Keratinocyte (primary cell): ENCODE results near the gene EPM2AIP1. TPM values are rescaled to one million over a fixed set of nuclear protein-coding genes. Genes with fewer than 3 reads are reported as not detected.

Experiments used
- DNase-seq: peaks from one replicate; pipeline ENCODE4 v3.0.0-alpha.2; 2011; ENCODE audit warnings: low read depth, missing footprints, low spot score
- FAIRE-seq: peaks from 2 replicates; lab custom pipeline; 2011; peaks lifted over from hg19 to GRCh38; lab: Jason Lieb, UNC
- H2AFZ ChIP-seq: 2 replicates; pipeline ENCODE4 v1.6.0; 2012; ENCODE audit warnings: low read length, control low read depth, inconsistent platforms; ENCODE audit not compliant: control insufficient read depth
- H3K27ac ChIP-seq: 2 replicates; pipeline ENCODE4 v1.5.1; 2011; ENCODE audit warnings: low read length; ENCODE audit not compliant: control insufficient read depth, insufficient read depth
- H3K27me3 ChIP-seq: 3 replicates; pipeline ENCODE4 v1.6.0; 2011; ENCODE audit warnings: low read length; ENCODE audit not compliant: control insufficient read depth, insufficient read depth; ENCODE audit errors: extremely low read depth
- H3K36me3 ChIP-seq, 2 experiments: 2 replicates in 1 of 2; 3 replicates in 1 of 2; pipeline ENCODE4 v1.5.1; 2011; ENCODE audit warnings: low read length in 2 of 2, mild to moderate bottlenecking in 1 of 2; ENCODE audit not compliant: control insufficient read depth in 2 of 2, insufficient read depth in 2 of 2; ENCODE audit errors: extremely low read depth in 1 of 2
- H3K4me1 ChIP-seq: 3 replicates; pipeline ENCODE4 v1.5.1; 2011; ENCODE audit warnings: low read length; ENCODE audit not compliant: control insufficient read depth, insufficient read depth; ENCODE audit errors: extremely low read depth
- H3K4me2 ChIP-seq: 3 replicates; pipeline ENCODE4 v1.6.0; 2011; ENCODE audit warnings: low read depth, low read length; ENCODE audit not compliant: control insufficient read depth, insufficient read depth; ENCODE audit errors: extremely low read depth
- H3K4me3 ChIP-seq, 3 experiments: fragments of 200-600 bp in 1 of 3; sonication (generic) in 1 of 3; 2 replicates in 2 of 3; 3 replicates in 1 of 3; pipeline ENCODE4 v1.5.1; 2011 to 2016; ENCODE audit warnings: low read length in 3 of 3, mild to moderate bottlenecking in 3 of 3, control low read depth in 2 of 3, inconsistent platforms in 1 of 3, low read depth in 1 of 3, mixed read lengths in 1 of 3, mixed run types in 1 of 3, moderate library complexity in 1 of 3; ENCODE audit not compliant: control insufficient read depth in 2 of 3, insufficient read depth in 2 of 3; ENCODE audit errors: extremely low read depth in 1 of 3
- H3K79me2 ChIP-seq: 2 replicates; pipeline ENCODE4 v1.6.0; 2012; ENCODE audit warnings: low read length; ENCODE audit not compliant: control insufficient read depth, insufficient read depth
- H3K9ac ChIP-seq: 3 replicates; pipeline ENCODE4 v1.6.0; 2011; ENCODE audit warnings: low read length; ENCODE audit not compliant: control insufficient read depth, insufficient read depth; ENCODE audit errors: extremely low read depth
- H3K9me1 ChIP-seq: 3 replicates; pipeline ENCODE4 v1.6.0; 2011; ENCODE audit warnings: low read length; ENCODE audit not compliant: control insufficient read depth, insufficient read depth; ENCODE audit errors: extremely low read depth
- H3K9me3 ChIP-seq: 2 replicates; pipeline ENCODE4 v1.5.1; 2012; ENCODE audit warnings: low read depth, low read length; ENCODE audit not compliant: control insufficient read depth
- H4K20me1 ChIP-seq: 3 replicates; pipeline ENCODE4 v1.6.0; 2011; ENCODE audit warnings: low read length; ENCODE audit not compliant: control insufficient read depth, insufficient read depth; ENCODE audit errors: extremely low read depth
- EZH2 ChIP-seq: IDR thresholded peaks from one replicate; pipeline ENCODE4 v1.6.1; 2012; ENCODE audit warnings: inconsistent platforms, mild to moderate bottlenecking, low read length, moderate library complexity
- dilution Hi-C: fragments of 300-500 bp; cut with MboI; formaldehyde crosslinking; loops from one replicate; pipeline ENCODE4 v1.7.0; 2020; ENCODE audit warnings: low sequenced_read_pairs; ENCODE audit not compliant: extremely low pct_ligation_motif_present
- polyA plus RNA-seq, 5 experiments: library from polyadenylated mRNA; depleted of rRNA in 3 of 5; stranded (reverse) in 3 of 5; stranded (forward) in 1 of 5; unstranded in 1 of 5; fragments of >200 nt; gene quantifications; 1 replicate in 1 of 5; 2 replicates in 3 of 5; 3 replicates in 1 of 5; pipeline versions ENCODE4 v1.2.1 to v1.2.3, GENCODE V29; 2011 to 2012; ENCODE audit warnings: missing spikeins in 2 of 5, low read depth in 1 of 5, low replicate concordance in 1 of 5
- TF ChIP-seq, protein P1 (sequence below), 3 experiments: IDR thresholded peaks in 1 of 3; conservative IDR thresholded peaks in 1 of 3; optimal IDR thresholded peaks in 1 of 3; 2 replicates in 2 of 3; 3 replicates in 1 of 3; pipeline versions ENCODE3 to v1.5.1; 2011; ENCODE audit warnings: low read length in 3 of 3, mild to moderate bottlenecking in 3 of 3, moderate library complexity in 2 of 3, control low read depth in 1 of 3, inconsistent platforms in 1 of 3; ENCODE audit not compliant: insufficient read depth in 2 of 3; ENCODE audit errors: extremely low read depth in 1 of 3

Gene EPM2AIP1
- polyA plus RNA-seq, 1 donor (not counting 4 experiments of a cell fraction or from before 2014, with no cell fraction given): 5.5 TPM

DNA sequence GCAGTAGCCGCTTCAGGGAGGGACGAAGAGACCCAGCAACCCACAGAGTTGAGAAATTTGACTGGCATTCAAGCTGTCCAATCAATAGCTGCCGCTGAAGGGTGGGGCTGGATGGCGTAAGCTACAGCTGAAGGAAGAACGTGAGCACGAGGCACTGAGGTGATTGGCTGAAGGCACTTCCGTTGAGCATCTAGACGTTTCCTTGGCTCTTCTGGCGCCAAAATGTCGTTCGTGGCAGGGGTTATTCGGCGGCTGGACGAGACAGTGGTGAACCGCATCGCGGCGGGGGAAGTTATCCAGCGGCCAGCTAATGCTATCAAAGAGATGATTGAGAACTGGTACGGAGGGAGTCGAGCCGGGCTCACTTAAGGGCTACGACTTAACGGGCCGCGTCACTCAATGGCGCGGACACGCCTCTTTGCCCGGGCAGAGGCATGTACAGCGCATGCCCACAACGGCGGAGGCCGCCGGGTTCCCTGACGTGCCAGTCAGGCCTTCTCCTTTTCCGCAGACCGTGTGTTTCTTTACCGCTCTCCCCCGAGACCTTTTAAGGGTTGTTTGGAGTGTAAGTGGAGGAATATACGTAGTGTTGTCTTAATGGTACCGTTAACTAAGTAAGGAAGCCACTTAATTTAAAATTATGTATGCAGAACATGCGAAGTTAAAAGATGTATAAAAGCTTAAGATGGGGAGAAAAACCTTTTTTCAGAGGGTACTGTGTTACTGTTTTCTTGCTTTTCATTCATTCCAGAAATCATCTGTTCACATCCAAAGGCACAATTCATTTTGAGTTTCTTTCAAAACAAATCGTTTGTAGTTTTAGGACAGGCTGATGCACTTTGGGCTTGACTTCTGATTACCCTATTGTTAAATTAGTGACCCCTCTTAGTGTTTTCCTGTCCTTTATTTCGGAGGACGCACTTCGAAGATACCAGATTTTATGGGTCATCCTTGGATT lies 674 bp upstream of the EPM2AIP1 start, which contains the start of gene MLH1:
Gene MLH1 (plus strand): TSS at position 193 of the 958 bp plus-strand sequence. CDS start 30 bp downstream, at position 223.
- H3K36me3 ChIP-seq: peaks cover 6 to 7% of the 10 kb centered on the region in 2 experiments
- FAIRE-seq: peak; percentile 99

DNA sequence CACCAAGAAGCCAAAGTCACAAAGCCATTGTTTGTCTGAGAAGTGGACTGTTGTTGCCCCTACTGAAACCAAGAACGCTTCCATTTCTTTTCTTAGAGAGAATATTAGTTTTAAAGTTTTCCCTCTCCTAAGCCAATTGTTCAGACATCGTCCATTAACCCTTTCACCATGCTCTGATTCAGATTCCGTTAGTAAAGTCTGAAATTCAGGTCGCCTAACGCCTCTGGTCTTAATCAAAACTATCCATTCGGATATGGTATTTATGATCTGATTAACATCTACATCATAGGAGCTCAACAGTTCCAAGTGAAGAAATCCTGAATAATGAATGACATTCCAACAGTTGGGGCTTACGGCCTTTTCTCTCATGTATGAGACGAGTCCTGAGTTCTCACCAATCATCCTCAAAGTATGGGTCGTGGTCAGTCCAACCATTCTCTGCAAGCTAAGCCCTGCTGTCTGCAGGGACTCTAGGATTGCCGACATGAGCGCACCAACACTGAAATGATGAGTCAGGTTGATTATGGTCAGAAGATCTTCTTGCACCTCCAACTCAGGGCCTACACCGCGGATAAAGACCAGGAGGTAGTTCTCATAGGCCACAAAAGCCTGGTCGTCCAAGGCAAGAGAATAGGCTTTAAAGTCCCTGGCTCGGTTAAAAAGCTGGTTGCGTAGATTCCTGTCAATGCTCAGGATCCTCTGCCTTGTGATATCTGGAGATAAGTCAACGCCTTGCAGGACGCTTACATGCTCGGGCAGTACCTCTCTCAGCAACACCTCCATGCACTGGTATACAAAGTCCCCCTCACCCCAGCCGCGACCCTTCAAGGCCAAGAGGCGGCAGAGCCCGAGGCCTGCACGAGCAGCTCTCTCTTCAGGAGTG lies 767 bp downstream of the EPM2AIP1 start:
- Histone ChIP-seq H3K79me2 (peaks cover 55% of the 10 kb centered on the region), H3K36me3 (peaks cover 5 to 7% of the 10 kb centered on the region in 2 experiments), H3K27ac (peak overlapping the region; percentile 91), H3K4me1 (peaks cover 28% of the 10 kb centered on the region), H3K4me3 (peak overlapping the region; percentile 65 to 83 (median 75)), H2AFZ (peak overlapping the region; percentile 92), H3K9ac (peak overlapping the region; percentile 88), H3K9me1 (no peaks in the 10 kb centered on the region), H3K9me3 (no peaks in the 10 kb centered on the region), H3K27me3 (no peaks in the 10 kb centered on the region), H3K4me2 (peak overlapping the region; percentile 67), H4K20me1 (peaks cover 3% of the 10 kb centered on the region)
- DNase-seq: no peak
- dilution Hi-C loops: no loop called here
- TF ChIP-seq, protein P1, sequence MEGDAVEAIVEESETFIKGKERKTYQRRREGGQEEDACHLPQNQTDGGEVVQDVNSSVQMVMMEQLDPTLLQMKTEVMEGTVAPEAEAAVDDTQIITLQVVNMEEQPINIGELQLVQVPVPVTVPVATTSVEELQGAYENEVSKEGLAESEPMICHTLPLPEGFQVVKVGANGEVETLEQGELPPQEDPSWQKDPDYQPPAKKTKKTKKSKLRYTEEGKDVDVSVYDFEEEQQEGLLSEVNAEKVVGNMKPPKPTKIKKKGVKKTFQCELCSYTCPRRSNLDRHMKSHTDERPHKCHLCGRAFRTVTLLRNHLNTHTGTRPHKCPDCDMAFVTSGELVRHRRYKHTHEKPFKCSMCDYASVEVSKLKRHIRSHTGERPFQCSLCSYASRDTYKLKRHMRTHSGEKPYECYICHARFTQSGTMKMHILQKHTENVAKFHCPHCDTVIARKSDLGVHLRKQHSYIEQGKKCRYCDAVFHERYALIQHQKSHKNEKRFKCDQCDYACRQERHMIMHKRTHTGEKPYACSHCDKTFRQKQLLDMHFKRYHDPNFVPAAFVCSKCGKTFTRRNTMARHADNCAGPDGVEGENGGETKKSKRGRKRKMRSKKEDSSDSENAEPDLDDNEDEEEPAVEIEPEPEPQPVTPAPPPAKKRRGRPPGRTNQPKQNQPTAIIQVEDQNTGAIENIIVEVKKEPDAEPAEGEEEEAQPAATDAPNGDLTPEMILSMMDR (optimal IDR thresholded peaks at IDR 0.05 in 1 of 3, IDR thresholded peaks at IDR 0.05 in 1 of 3, conservative IDR thresholded peaks at IDR 0.05 in 1 of 3; ENCODE audit: extremely low read depth in 1 of 3, insufficient read depth in 2 of 3, low read length in 3 of 3): no peak
- TF ChIP-seq EZH2: no peak
- FAIRE-seq: peak; percentile 61

More for the DNA sequence above, 674 bp upstream of the EPM2AIP1 start, which contains the start of gene MLH1:
- dilution Hi-C loops: no loop called here
- H3K4me2 ChIP-seq: peak within 1 kb of the TSS; percentile 93
- no peaks in the 10 kb centered on the region for H3K27me3 ChIP-seq
- TF ChIP-seq, protein P1 (optimal IDR thresholded peaks at IDR 0.05 in 1 of 3, IDR thresholded peaks at IDR 0.05 in 1 of 3, conservative IDR thresholded peaks at IDR 0.05 in 1 of 3; ENCODE audit: extremely low read depth in 1 of 3, insufficient read depth in 2 of 3, low read length in 3 of 3): no peak
- TF ChIP-seq EZH2: no peak
- DNase-seq: peak; percentile 50
- no peaks in the 10 kb centered on the region for H3K9me1 ChIP-seq
- peaks cover 28% of the 10 kb centered on the region for H3K4me1 ChIP-seq
- H3K9ac ChIP-seq: peak within 1 kb of the TSS; percentile 88
- H2AFZ ChIP-seq: peak within 1 kb of the TSS; percentile 98
- H3K79me2 ChIP-seq: peaks cover 54% of the 10 kb centered on the region
- peak within 1 kb of the TSS; percentile 69 to 95 (median 88) for H3K4me3 ChIP-seq
- H3K9me3 ChIP-seq: no peaks in the 10 kb centered on the region
- H3K27ac ChIP-seq: peak within 1 kb of the TSS; percentile 91
- H4K20me1 ChIP-seq: peaks cover 3% of the 10 kb centered on the region
